Fibroblast of upper back skin (primary cell): ENCODE data around the gene ZCCHC12.
"Not testable (repeated sequence)": the region's sequence is repeated elsewhere in the genome, so short reads cannot be mapped to it uniquely, and the experiment has no call there.

Experiments used
- DNase-seq: peaks from one replicate; pipeline ENCODE4 v3.0.0-alpha.2; 2013

Gene ZCCHC12

DNA sequence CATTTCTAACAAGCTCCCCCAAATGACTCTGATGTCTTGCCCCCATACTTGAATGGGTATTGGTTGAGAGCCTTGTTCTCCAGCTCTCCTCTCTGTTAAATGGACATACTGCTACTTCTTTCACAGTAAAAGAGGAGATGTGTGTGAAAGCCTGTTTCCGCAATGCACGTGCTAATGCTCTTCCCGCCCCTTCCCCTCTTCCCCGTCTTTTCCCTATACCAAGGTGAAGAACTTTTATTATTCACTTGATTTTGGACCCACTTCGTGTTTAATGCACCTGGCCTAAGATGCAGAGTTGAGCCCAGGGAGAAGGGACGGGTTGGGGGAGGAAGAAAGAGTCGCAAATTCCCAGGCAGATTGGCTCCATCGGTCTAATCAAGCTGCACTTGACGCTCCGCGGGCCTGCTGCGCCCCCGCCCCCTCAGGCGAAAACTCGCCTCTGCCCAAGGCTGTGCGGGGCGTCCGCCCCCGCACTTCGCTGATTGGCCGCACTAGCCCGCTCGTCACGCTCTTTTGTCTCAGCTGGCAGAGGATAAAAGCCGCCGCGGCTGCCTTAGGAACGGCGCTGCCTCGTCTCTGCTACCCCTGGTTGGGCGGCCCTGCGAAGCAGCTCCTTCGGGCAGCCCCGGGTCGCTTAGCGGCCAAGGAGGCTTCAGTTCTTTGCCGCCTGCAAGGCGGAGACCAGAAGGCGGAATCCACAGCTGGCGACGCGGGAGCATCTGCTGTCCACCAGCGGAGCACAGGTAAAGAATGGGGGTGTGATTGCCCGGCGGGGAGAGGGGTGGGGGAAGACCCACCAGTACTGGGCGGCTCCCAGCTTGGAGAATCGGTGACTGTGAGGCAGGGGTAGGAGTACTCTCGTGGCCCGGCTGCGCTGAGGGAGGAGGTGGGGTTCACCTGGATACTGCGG, at the start of gene ZCCHC12:
TSS of gene ZCCHC12 (plus strand) at position 562 of the 910 bp plus-strand sequence. CDS start 1,421 bp downstream, outside the sequence.
- peak; percentile 39 for DNase-seq

DNA sequence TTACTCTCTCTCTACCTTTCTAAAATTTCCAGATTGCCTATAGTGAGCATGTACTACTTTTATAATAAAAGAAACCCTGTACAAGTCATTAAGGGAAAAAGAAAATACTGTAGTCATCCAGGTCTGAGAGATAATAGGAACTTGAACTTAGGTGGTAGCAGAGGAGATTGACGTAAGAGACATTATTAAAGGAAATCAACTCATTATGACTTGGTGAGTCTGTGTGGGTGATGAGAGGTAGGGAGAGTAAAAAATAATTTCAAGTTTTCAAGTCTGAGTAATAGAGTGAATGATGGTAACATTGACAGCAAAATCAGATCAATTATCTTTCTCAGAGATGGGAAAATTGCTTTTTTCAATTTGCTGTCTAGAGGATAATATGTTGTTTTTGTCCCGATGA, 44.0 kb upstream of the ZCCHC12 start:
- no peak for DNase-seq

DNA sequence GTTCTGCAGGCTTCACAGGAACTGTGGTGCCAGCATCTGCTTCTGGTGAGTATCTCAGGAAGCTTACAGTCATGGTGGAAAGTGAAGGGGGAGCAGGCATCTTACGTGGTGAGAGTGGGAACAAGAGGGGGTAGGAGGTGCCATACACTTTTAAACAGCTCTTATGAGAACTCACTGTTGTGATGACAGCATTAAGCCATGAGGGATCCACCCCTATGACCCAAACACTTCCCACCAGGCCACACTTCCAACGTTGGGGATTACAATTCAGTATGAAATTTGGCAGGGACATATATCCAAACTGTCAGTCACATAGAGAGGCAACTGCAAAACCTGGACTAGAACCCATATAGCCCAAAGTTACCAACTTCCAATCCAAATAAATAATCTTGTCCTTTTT, 43.1 kb upstream of the ZCCHC12 start:
- no peak for DNase-seq

DNA sequence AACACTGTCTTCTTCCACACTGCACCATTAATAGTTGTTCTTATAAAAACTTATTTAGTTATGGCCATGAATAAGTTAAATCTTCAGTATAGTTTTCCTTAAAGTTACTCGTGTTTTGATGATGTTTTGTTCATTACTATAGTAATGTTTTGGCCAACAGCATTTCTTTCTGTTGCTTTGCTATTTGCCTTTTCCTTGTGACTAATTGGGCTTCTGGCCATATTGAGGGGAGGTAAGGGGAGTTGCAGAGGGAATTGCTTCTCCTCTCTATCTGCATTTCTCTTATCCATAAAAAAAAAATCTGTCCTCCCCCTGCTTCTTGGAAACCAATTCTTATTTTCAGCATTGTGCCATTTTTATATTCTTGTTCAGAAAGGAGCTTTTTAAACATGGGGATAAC, 42.7 kb upstream of the ZCCHC12 start:
- DNase-seq: no peak

DNA sequence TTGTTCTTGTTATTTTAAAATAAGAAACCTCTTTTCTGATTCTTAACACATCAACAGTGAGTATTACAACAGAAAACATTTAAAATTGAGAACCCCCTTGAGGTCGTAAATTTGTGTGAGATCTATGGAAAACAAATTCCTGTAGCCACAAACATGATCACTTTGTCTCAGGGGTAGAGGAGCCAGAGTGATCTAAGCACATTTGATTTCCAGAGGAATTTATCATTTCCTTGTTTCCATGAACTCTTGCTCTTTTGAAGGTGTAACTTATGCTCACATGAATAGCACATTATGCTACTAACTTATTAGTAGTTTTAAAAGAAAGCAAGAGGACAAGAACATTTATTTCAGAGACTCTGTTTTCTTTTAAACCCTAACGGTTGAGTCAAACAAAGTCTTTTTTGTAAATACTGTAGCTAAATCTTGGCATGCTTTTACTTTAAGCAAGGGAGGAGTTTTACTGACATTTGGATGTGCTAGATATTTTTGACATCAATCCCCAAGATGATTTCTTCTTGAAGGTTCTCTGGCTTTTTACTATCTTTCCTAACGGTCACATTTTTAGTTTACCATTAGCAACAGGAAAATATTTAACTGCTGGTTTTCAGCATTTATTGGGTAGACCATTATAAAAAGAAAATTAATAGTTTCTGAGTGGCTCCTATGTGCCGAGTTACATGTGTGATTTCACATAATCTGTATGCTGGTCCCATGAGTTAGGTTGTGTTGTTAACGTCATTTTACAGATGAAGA, 27.9 kb upstream of the ZCCHC12 start:
- peak; percentile 17 for DNase-seq

DNA sequence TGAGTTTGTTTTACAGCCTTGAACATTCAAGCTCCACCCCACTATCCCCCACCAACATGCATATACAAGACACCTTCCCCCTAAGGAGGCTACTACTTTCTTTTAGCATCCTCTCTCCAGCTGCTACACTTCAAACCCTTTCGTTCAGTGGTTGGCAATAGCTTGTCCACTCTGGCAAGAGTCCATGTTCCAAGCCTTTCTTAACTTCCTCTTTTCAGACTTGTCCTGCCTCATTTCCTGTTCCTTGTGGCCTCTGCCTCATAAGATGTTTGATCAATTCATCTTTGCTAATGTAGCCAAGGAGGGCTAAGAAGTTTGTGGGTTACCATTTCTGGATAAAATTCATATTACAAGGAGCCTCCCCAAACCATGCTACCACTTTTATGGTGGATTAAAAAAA, 20.8 kb upstream of the ZCCHC12 start:
- peak; percentile 33 for DNase-seq

DNA sequence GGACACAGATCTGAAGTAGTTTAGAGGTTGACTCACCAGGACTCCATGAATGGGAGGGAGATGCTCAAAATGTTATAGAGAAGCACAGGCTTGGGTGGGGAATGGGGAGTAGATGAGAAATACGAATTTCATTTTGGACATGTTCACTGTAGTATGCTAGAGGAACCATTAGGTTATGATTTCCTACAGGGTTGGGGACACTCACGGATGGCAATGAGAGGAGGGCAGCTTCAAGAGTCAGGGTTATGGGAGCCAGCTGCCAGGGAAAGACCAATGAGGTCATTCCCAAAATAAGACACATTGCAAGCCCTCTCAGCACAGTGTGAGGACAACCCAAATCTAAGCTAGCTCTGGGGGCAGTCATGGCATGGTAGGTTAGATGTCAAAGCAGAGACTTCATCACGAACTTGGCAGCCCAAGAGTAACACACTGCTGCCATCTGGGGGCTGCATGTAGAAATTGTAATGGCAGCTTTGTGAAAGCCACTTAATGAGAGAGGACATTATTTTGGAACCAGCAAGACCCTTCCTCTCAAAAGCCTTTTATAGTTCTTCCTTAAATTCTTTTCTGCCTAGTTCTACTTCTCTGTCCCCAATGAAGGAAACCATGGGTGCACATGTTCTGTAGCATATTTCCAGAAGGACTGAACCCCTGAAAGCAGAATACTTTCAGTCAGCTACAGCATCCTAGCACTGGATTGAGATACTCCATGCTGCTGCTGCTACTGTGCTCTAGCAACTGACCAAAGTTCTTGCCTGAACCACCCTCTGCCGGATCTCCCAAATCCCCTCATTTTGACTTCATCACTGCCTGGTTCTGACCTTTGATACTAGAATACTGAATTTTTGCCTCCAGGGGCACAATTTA, 16.2 kb upstream of the ZCCHC12 start:
- DNase-seq: peak; percentile 44

DNA sequence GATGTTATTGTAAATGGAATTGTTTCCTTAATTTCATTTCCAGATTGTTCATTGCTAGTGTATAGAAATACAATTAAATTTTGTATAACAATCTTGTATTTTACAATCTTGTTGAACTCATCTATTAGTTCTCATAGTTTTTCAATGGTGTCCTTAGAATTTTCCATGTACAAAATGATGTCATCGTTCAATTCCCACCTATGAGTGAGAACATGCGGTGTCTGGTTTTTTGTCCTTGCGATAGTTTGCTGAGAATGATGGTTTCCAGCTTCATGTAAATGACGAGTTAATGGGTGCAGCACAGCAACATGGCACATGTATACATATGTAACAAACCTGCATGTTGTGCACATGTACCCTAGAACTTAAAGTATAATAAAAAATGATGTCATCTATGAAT, 6.4 kb upstream of the ZCCHC12 start:
- not testable (repeated sequence) for DNase-seq

DNA sequence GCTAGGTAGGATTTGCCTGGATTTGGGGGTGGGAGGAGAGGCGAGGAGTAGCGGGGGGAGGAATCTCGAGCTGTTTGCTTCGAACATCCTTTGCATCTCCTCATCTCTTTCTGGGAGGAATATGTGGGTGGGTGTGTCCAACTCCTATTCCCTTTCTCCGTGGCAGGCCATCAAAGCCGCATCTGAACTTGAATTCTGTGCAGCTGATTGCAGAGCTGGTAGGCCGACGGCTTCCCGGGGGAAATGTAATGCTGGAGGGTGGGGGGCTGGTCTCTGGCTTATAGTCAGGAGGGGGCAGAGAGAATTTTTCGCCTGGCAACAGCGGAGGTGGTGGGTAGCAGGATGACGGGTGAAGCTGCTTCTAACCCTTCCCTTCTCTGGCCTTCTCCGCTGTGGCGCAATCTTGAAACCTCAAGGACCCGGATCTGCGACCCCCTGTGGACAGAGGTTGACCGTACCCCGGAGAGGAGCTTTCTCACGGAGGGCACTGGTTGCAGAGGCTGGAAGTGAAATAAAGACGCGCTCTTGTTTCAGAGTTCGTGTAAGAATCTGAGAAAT, 628 bp downstream of the ZCCHC12 start:
- DNase-seq: no peak

DNA sequence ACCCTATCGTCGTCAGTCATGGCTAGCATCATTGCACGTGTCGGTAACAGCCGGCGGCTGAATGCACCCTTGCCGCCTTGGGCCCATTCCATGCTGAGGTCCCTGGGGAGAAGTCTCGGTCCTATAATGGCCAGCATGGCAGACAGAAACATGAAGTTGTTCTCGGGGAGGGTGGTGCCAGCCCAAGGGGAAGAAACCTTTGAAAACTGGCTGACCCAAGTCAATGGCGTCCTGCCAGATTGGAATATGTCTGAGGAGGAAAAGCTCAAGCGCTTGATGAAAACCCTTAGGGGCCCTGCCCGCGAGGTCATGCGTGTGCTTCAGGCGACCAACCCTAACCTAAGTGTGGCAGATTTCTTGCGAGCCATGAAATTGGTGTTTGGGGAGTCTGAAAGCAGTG, 1.6 kb downstream of the ZCCHC12 start:
- no peak for DNase-seq

DNA sequence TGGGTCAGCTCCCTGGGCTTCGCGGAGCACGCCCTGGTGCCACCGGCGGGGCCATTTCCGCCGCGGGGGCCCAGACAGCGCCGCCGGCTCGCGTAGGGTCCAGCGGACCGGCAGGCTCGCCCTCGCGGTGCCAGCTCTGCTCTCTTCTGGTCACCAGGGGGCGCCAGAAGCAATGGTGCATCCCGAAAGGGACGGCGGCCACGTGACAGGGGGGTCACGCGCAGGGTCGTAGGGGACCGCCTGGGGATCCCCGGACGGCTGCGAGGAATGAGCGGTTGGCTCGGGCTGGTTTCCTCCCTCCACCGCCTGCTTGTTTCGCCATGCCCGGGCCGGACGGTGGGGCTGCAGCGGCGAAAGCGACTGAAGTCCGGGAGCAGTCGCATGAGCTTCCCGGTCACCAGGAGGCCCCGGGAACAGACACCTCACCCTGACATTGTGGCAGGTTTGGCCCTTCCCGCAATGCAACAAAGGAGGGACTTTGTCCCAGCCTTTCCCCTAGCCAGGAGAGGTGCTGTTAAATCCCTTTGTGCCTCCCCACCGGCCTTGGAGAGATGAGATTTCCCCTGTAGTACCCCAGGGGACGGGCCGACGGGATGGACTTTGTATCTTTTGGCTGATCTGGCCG, 15.8 kb downstream of the ZCCHC12 start:
- peak; percentile 38 for DNase-seq

DNA sequence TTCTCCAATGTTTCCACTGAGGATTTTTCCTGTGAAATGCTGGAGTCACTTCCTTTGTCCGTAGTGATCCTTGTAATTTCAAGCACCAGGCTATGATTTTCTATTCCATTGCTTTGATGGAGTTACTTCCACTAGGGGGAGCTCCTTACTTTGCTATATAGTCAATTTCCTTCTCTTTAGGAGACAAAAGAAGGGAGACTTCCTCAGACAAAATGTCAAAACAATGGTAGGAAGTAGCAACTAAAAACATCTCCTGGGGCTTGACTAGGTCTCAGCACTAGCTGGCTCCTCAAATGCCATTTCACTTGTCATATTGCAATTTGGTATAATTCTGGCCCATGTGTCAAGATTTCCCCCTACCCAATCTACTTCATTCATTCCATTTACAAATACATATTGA, 24.1 kb downstream of the ZCCHC12 start:
- peak; percentile 46 for DNase-seq

DNA sequence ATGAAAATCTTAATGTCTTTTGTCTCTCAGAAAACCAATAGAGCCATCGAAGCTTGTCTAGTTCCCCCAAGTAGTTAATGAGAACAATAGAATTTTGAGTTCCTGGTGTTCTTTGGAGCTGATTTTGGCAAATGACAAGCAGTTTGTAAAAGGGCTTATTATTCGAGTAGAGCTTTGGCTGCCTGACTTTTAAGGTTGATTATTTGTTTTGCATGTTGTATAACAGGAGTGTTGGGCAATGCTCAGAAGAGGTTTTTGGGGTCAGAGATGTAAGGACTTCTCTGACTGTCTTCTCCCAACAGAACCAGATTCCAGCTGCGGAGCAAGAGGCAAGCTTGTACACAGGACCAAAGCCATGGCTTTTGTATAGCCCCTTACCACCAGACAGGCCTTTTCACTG, 30.0 kb downstream of the ZCCHC12 start:
- DNase-seq: no peak

DNA sequence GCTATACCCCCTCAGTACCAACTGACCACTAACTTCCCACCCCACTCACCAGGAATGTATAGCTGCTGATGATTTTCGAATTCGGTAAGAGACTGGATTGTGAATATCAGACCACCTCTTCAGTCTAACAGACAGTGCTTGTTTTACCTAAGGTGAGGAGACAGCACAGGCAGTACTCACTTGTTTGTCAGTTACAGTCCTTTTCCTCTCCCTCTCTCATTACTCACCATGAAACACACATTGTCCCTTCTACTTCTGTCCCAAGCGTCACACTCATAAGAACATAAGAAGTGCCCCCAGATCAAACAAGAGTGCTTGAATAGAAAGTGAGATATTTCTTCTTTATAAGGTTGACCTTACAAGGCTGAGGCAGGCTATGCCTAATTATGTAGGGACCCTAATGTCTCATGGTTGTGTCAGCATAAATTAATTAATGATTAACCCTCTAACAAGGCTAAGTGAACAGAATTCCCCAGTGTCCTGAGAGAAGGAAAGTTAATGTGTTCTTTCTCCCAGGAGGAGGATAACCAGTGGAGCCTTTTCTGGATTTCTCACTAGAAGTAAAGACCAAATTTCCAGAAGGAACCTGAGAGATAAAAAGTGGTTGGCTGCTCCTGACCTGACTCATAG, 32.2 kb downstream of the ZCCHC12 start:
- DNase-seq: no peak

DNA sequence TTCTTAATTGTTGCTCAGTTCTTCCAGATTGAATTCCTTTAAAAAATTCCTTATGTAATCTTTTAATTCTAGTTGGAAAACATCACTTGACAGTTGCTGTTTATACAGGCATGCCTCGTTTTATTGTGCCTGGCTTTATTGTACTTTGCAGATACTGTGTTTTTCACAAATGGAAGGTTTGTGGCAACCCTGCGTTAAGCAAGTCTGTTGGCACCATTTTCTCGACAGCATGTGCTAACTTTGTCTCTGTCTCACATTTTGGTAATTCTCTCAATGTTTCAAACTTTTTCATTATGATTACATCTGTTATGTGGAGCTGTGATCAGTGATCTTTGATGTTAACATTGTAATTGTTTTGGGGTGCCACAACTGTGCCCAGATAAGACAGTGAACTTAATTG, 33.4 kb downstream of the ZCCHC12 start:
- DNase-seq: no peak

DNA sequence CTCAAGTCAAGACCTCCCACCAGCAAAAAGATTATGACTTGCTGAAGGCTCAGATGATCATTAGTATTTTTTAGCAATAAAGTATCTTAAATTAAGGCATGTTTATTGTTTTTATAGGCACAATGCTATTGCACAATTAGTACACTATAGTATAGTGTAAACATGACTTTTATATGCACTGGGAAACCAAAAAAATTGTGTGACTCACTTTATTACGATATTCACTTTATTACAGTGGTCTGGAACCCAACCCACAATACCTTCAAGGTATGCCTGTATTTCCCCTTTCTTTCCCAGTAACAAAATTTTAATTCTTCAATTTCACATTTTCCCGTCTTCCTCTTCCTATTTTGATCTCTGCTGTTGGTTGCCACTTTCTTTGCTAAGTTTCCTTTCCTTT, 37.7 kb downstream of the ZCCHC12 start:
- no peak for DNase-seq

DNA sequence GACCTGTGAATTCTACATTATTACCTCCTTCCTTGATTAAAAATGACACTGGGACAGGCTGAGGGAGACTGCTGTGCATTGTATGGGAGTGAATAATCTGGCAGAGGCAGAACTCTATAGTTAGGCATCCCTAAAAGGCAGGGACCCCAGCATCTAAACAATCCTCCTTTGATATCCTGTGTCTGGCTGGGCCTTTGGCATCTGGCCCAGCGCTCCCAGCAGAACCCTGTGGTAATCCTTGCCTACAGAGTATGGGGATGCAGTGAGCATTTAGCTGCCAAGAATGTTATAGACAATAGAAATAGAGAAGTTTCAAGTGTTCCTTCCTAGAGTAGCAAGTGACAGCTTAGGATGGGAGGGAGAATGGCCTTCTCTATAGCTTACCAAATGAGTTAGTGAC, 38.5 kb downstream of the ZCCHC12 start:
- DNase-seq: no peak

DNA sequence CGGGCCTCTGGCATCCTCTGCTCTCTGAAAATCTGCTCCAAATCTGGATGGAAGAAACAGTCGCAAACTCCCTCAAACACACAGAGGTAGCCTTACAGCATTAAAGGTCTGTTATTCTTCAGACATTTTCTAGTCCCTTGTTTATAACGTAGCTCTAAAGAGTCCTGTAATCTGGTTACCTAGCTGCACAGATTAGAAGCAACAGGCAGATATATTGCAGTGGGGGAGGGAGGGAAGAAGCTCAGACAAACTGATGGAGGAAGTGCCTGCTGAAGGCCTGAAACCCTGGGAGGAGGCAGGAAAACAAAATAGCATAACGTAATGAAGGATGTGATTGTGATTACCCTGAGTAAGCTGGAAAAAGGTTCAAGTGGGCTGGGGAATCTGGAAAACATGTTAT, 39.4 kb downstream of the ZCCHC12 start:
- no peak for DNase-seq

DNA sequence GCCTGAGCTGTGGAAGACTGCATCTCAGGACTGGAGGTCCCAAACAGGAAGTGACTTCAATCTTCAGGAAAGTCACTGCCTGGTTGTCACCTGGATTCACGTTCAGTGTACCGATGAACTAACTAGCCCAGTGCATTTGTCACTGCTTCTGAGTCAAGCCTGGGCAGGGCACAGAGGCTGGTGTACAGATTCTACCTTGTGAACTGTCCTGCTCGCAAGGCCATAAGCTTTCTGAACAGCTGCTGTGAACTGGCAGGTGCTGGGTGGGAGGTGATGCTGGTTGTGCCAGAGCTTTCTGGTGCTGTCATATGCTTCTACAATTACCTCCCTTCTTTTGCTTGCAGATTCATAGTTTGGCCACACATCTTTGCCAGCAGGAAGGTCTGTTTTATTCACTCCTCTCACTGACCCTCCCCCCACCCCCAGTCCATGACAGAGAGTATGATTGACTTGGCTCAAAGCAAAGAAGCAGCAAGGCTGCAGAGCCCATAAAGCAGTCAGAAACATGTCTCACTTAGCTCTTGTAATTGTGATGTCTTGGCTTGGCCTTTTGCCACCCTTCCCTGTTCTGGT, 40.5 kb downstream of the ZCCHC12 start:
- no peak for DNase-seq

DNA sequence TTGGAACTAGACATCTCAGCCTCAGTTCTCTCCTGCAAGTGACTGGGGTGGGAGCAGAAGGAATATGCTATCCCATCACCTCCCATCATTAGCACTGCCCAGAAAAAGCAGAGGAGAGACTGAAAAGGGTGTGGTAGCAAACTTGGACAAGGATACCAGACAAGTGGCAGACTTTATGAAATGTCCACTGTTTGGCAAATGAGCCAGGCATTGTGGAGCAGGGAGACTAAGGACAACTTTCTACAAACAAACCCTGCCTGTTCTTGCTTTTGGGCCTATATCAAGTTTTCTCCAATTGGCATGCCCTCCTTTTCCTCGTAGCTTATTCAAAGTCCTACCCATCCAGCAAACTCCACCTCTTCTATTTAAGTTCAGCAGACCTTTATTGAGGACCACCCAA, 41.6 kb downstream of the ZCCHC12 start:
- DNase-seq: no peak

DNA sequence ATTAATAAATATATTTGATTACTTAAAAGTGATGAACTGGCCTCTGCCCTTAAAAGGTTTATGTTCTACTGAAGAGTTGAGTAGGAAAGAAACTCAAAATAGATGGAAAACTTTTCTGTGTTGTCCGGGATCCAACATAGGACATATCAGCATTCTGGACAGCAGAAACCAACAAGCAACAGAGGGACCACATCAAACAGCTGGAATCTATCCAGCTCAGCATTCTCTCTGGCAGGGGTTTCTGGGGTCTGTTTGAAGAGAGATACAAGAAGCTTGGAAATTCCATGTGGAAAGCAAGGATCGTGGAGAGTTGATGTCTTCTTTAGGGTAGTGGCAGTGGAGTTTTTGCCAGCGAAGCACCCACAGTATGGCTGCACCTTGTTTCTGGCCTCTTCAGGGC, 43.6 kb downstream of the ZCCHC12 start:
- DNase-seq: no peak
